Calu3 (cell line): ENCODE results near the gene OSBPL3. TPM values are rescaled to one million over a fixed set of nuclear protein-coding genes. Genes with fewer than 3 reads are reported as not detected.

ENCODE experiments used
- BruUV-seq: library from RNA; stranded (reverse); fragments of 400-500 nt; replicated peaks from 2 replicates; lab custom pipeline; 2021; lab: Mats Ljungman, UMichigan
- CTCF ChIA-PET: fragments of 300-600 bp; sonication (Branson Sonifier 250); formaldehyde crosslinking; loops from one replicate; lab custom pipeline; 2022; ENCODE audit warnings: antibody characterized with exemption; lab: Charles Lee
- DNase-seq: peaks from one replicate; pipeline ENCODE4 v3.0.0; 2022
- H3K27ac Mint-ChIP-seq: one replicate; pipeline ENCODE4 v1.8.0; 2022; ENCODE audit warnings: mixed read lengths; ENCODE audit not compliant: unreplicated experiment
- H3K27me3 Mint-ChIP-seq: one replicate; pipeline ENCODE4 v1.8.0; 2022; ENCODE audit warnings: mixed read lengths; ENCODE audit not compliant: unreplicated experiment
- H3K36me3 Mint-ChIP-seq: one replicate; pipeline ENCODE4 v1.8.0; 2022; ENCODE audit warnings: mild to moderate bottlenecking, moderate library complexity, mixed read lengths; ENCODE audit not compliant: insufficient read depth, unreplicated experiment
- H3K4me1 Mint-ChIP-seq: one replicate; pipeline ENCODE4 v1.8.0; 2022; ENCODE audit warnings: mild to moderate bottlenecking, low read depth, mixed read lengths; ENCODE audit not compliant: unreplicated experiment
- H3K4me3 Mint-ChIP-seq: one replicate; pipeline ENCODE4 v1.8.0; 2022; ENCODE audit warnings: mild to moderate bottlenecking, low read depth, moderate library complexity, mixed read lengths; ENCODE audit not compliant: unreplicated experiment
- H3K9me3 Mint-ChIP-seq: one replicate; pipeline ENCODE4 v1.8.0; 2022; ENCODE audit warnings: low read depth, mixed read lengths; ENCODE audit not compliant: unreplicated experiment
- intact Hi-C: fragments of 100-400 bp; cut with micrococcal nuclease; formaldehyde crosslinking; loops from one replicate; pipeline ENCODE4 v1.10.0; 2022; ENCODE audit not compliant: unreplicated experiment
- total RNA-seq: library from RNA; stranded (reverse); gene quantifications from 2 replicates; pipeline ENCODE4 v1.2.3, GENCODE V29; 2022
- TF ChIP-seq, protein P1 (sequence below): fragments of 200-600 bp; IDR thresholded peaks from one replicate; pipeline ENCODE4 v1.8.0; 2022; ENCODE audit warnings: antibody characterized with exemption; ENCODE audit not compliant: unreplicated experiment

Gene OSBPL3
- total RNA-seq, 1 experiment from 2014 or later = 136 TPM

DNA sequence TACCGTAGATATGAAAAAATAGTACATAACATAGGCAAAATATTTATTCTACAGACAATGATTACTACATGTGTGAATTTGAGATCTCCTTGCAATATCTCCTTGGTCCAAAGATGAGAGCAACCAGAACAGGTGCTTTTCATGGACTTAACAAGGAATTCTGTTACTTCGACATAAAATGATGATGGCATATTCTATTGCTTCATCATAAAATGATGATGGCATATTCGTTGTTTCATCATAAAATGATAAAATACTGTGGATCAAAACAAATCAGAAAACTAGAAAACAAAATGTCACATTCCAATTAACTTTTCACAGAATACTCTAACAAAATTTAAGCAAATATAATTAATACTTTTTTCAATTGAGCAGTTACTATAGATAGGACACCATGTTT is 4.8 kb downstream of the OSBPL3 start:
- Mint-ChIP-seq H3K27me3 (no peaks in the 10 kb centered on the region), H3K9me3 (no peaks in the 10 kb centered on the region), H3K4me1 (peaks cover 71% of the 10 kb centered on the region), H3K27ac (peak overlapping the region; percentile 8), H3K4me3 (peak overlapping the region; percentile 86), H3K36me3 (peaks cover 49% of the 10 kb centered on the region)
- intact Hi-C loops = loop anchor here (5.0 kb wide), 1 partner anchor 68 kb away; no protein-coding TSS in a partner anchor
- TF ChIP-seq, protein P1, sequence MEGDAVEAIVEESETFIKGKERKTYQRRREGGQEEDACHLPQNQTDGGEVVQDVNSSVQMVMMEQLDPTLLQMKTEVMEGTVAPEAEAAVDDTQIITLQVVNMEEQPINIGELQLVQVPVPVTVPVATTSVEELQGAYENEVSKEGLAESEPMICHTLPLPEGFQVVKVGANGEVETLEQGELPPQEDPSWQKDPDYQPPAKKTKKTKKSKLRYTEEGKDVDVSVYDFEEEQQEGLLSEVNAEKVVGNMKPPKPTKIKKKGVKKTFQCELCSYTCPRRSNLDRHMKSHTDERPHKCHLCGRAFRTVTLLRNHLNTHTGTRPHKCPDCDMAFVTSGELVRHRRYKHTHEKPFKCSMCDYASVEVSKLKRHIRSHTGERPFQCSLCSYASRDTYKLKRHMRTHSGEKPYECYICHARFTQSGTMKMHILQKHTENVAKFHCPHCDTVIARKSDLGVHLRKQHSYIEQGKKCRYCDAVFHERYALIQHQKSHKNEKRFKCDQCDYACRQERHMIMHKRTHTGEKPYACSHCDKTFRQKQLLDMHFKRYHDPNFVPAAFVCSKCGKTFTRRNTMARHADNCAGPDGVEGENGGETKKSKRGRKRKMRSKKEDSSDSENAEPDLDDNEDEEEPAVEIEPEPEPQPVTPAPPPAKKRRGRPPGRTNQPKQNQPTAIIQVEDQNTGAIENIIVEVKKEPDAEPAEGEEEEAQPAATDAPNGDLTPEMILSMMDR = no peak
- CTCF ChIA-PET = no interaction called here
- BruUV-seq = no TSS peak
- no peak for DNase-seq

DNA sequence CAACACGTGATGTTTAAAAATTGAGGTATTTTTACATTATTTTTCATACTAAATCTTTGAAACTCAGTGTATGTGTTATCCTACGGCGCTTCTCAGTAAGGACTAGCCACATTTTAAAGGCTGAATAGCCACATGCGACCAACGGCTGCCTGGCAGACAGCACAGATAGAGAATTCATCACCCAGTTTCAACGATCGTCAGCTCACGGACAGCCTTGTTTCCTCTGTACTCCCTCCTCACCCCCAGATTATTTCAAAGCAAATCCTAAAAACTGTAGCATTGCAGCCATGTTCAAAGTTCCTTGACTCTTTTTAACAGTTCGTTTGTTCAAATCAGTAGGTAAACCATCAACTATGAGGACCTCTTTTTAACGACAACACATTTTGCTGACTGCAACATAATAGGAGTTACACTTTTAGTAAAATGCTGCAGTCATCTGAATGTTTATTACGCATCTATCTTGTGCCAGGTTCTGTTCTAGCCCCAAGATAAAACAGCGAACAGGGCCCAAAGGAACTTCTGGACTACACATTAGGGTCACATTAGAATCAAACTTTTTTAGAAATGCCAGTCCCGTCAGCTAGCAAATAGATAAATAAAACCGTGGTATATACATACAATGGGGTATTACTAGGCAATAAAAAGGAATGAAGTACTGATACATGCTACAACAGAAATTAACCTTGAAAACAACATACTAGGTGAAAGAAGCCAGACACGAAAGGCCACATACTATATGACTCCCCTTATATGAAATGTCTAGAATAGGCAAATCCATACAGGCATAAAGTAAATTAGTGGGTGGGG is 5.7 kb downstream of the OSBPL3 start:
- H3K27ac Mint-ChIP-seq = peak overlapping the region; percentile 63
- intact Hi-C loops = no loop called here
- peaks cover 81% of the 10 kb centered on the region for H3K4me1 Mint-ChIP-seq
- no TSS peak for BruUV-seq
- H3K36me3 Mint-ChIP-seq = peaks cover 47% of the 10 kb centered on the region
- H3K27me3 Mint-ChIP-seq = no peaks in the 10 kb centered on the region
- H3K4me3 Mint-ChIP-seq = peak overlapping the region; percentile 24
- no peaks in the 10 kb centered on the region for H3K9me3 Mint-ChIP-seq
- CTCF ChIA-PET = interaction anchor here (0.6 kb wide), 1 partner anchor 143 kb away, joined by 4 read pairs; no protein-coding TSS in a partner anchor
- no peak for DNase-seq
- TF ChIP-seq, protein P1 = no peak

DNA sequence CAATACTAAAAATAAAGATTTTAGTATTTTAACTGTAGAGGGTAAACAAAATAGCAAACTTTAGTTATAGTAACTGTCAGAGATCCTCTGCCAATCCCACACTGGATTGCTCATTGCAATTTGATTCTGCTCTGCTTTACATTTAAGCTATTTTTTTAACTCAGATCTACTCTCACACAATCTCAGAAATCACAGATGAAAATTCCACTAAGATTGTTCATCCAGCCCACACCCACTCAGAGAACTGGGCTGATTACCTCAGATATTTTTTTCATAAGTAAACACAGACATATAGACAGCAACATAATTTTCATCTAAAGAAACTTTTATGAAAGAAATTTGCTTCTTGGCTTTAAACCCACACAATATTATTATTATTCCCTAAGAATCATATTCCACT is 7.0 kb downstream of the OSBPL3 start:
- no peak for DNase-seq
- peaks cover 84% of the 10 kb centered on the region for H3K4me1 Mint-ChIP-seq
- peak overlapping the region; percentile 50 for H3K27ac Mint-ChIP-seq
- no peaks in the 10 kb centered on the region for H3K27me3 Mint-ChIP-seq
- intact Hi-C loops = no loop called here
- no peak overlapping the region for H3K4me3 Mint-ChIP-seq
- peaks cover 35% of the 10 kb centered on the region for H3K36me3 Mint-ChIP-seq
- TF ChIP-seq, protein P1 = no peak
- H3K9me3 Mint-ChIP-seq = no peaks in the 10 kb centered on the region
- CTCF ChIA-PET = interaction anchor here (2.7 kb wide), 1 partner anchor 8 kb away, joined by 13 read pairs; the partner anchor contains the start of gene OSBPL3
- no TSS peak for BruUV-seq

DNA sequence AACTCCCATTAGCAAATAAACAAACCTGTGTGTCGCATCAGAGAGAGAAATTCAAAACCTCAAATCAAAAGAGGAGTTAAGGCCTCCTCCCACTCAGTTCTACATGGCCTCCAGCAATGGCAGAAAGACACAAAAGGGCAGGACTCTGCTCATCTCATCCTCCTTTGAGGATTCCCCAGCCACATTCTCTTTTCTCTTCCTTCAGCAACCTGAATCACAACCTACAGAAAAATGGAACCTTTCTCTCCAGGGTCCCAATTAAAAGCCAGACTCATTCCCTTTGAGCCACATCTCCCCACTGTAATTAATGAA is 7.9 kb downstream of the OSBPL3 start:
- TF ChIP-seq, protein P1 = no peak
- no peaks in the 10 kb centered on the region for H3K9me3 Mint-ChIP-seq
- H3K4me1 Mint-ChIP-seq = peaks cover 90% of the 10 kb centered on the region
- peaks cover 29% of the 10 kb centered on the region for H3K36me3 Mint-ChIP-seq
- peak overlapping the region; percentile 4 for H3K27ac Mint-ChIP-seq
- intact Hi-C loops = no loop called here
- CTCF ChIA-PET = interaction anchor here (1.1 to 2.7 kb wide), 3 partner anchors 9 to 160 kb away, joined by 3 to 13 read pairs (median 3); partner anchors contain the start of gene OSBPL3
- BruUV-seq = no TSS peak
- H3K27me3 Mint-ChIP-seq = no peaks in the 10 kb centered on the region
- no peak for DNase-seq
- no peak overlapping the region for H3K4me3 Mint-ChIP-seq
